K562 (cell line): ENCODE results near the gene CHCHD10. TPM values are rescaled to one million over a fixed set of nuclear protein-coding genes. Genes with fewer than 3 reads are reported as not detected.

Experiments used
- ATAC-seq: fragments of 200-7000 bp; cut with Tn5 transposase; 3 replicates; pipeline ENCODE4 v1.9.1; 2020; ENCODE audit warnings: moderate library complexity
- BruUV-seq: library from RNA; stranded (reverse); fragments of 400-500 nt; replicated peaks from 2 replicates; lab custom pipeline; 2021; lab: Mats Ljungman, UMichigan
- CTCF ChIA-PET: fragments of 300-600 bp; formaldehyde crosslinking; extraction: SDS; loops from one replicate; lab custom pipeline; 2021; ENCODE audit warnings: low intra/inter-chr PET ratio; lab: Yijun Ruan, JAX
- POLR2A ChIA-PET: fragments of 300-600, 350-650 bp; sonication (Branson Sonifier 250); formaldehyde crosslinking; extraction: SDS; loops from one replicate; lab custom pipeline; 2021; ENCODE audit warnings: antibody characterized with exemption, inconsistent platforms; lab: Yijun Ruan, JAX
- DNase-seq, 4 experiments: peaks; one replicate each; pipeline versions ENCODE4 v3.0.0 to v3.0.0-alpha.2; 2011 to 2018; ENCODE audit warnings: low spot score in 3 of 4, mixed read lengths in 3 of 4; ENCODE audit errors: extremely low read depth in 1 of 4
- FAIRE-seq: peaks from 2 replicates; lab custom pipeline; 2011; peaks lifted over from hg19 to GRCh38; lab: Jason Lieb, UNC
- H2AFZ ChIP-seq: 2 replicates; pipeline ENCODE4 v1.6.0; 2011; ENCODE audit warnings: low read depth, low read length, control low read depth, inconsistent platforms
- H3K27ac ChIP-seq: fragments of 200-600 bp; 3 replicates; pipeline ENCODE4 v1.8.0; 2011; ENCODE audit warnings: low read depth, mild to moderate bottlenecking, control low read depth, inconsistent platforms, low read length, moderate library complexity, mixed read lengths; ENCODE audit errors: extremely low read depth
- H3K27me3 ChIP-seq, 2 experiments: fragments of 300-600 bp in 1 of 2; 2 replicates in 1 of 2; 3 replicates in 1 of 2; pipeline versions ENCODE4 v1.6.0 to v1.8.0; 2011; ENCODE audit warnings: inconsistent platforms in 2 of 2, low read length in 2 of 2, mild to moderate bottlenecking in 1 of 2, mixed read lengths in 1 of 2, moderate library complexity in 1 of 2; ENCODE audit not compliant: control insufficient read depth in 2 of 2, insufficient read depth in 2 of 2
- H3K36me3 ChIP-seq: fragments of 300-600 bp; 3 replicates; pipeline ENCODE4 v1.8.0; 2011; ENCODE audit warnings: mild to moderate bottlenecking, low read length, inconsistent platforms; ENCODE audit not compliant: control insufficient read depth, insufficient read depth
- H3K4me1 ChIP-seq, 2 experiments: fragments of 200-600 bp in 1 of 2; replicated peaks in 1 of 2; 2 replicates in 1 of 2; 3 replicates in 1 of 2; pipeline versions ENCODE4 v1.5.1 to v1.8.0; 2011; ENCODE audit warnings: inconsistent platforms in 2 of 2, low read length in 2 of 2, mild to moderate bottlenecking in 1 of 2, mixed read lengths in 1 of 2, moderate library complexity in 1 of 2; ENCODE audit not compliant: control insufficient read depth in 2 of 2, insufficient read depth in 2 of 2
- H3K4me2 ChIP-seq: 2 replicates; pipeline ENCODE4 v1.6.1; 2011; ENCODE audit warnings: low read length, control low read depth, inconsistent platforms, mixed read lengths; ENCODE audit not compliant: insufficient read depth
- H3K4me3 ChIP-seq: fragments of 200-600 bp; sonication (generic), shearing (Covaris generic); 2 replicates; pipeline ENCODE4 v1.5.1; 2016; ENCODE audit warnings: control low read depth, inconsistent platforms
- H3K79me2 ChIP-seq: fragments of 200-600 bp; 3 replicates; pipeline ENCODE4 v1.8.0; 2011; ENCODE audit warnings: low read length, inconsistent platforms; ENCODE audit not compliant: control insufficient read depth, insufficient read depth
- H3K9ac ChIP-seq, 2 experiments: 2 replicates each; pipeline versions ENCODE4 v1.6.0 to v1.6.1; 2011; ENCODE audit warnings: low read depth in 2 of 2, low read length in 2 of 2, control low read depth in 1 of 2, inconsistent platforms in 1 of 2, mild to moderate bottlenecking in 1 of 2, mixed read lengths in 1 of 2; ENCODE audit not compliant: insufficient read depth in 1 of 2
- H3K9me1 ChIP-seq: one replicate; pipeline ENCODE4 v1.6.0; 2011; ENCODE audit warnings: inconsistent platforms, mild to moderate bottlenecking, low read length, moderate library complexity; ENCODE audit not compliant: control insufficient read depth, insufficient read depth
- H3K9me3 ChIP-seq: replicated peaks from 2 replicates; pipeline ENCODE4 v1.5.1; 2011; ENCODE audit warnings: low read depth, low read length, inconsistent platforms; ENCODE audit not compliant: control insufficient read depth, insufficient read depth
- H4K20me1 ChIP-seq: replicated peaks from 2 replicates; pipeline ENCODE4 v1.6.1; 2011; ENCODE audit warnings: low read length, inconsistent platforms, mixed read lengths; ENCODE audit not compliant: control insufficient read depth, insufficient read depth
- E2F4 ChIP-seq: sonication (generic); formaldehyde crosslinking; IDR thresholded peaks from 2 replicates; pipeline ENCODE4 v1.8.0; 2022; ENCODE audit warnings: mild to moderate bottlenecking, low read depth, missing genetic modification reagents
- MEF2A ChIP-seq: IDR thresholded peaks from 2 replicates; pipeline ENCODE4 v1.6.1; 2011; ENCODE audit warnings: low read depth, mild to moderate bottlenecking, low read length, moderate library complexity; ENCODE audit not compliant: control insufficient read depth
- PHF21A ChIP-seq: fragments of 450-650 bp; IDR thresholded peaks from 2 replicates; pipeline ENCODE4 v1.6.1; 2017; ENCODE audit warnings: low read depth, borderline replicate concordance
- POLR3G ChIP-seq: IDR thresholded peaks from 2 replicates; pipeline ENCODE4 v1.6.1; 2011; ENCODE audit not compliant: insufficient read length, insufficient replicate concordance; ENCODE audit errors: extremely low read depth
- RB1 ChIP-seq: fragments of 450-650 bp; IDR thresholded peaks from 2 replicates; pipeline ENCODE4 v1.6.1; 2017; ENCODE audit warnings: low read depth, mild to moderate bottlenecking
- SPI1 ChIP-seq: IDR thresholded peaks from 2 replicates; pipeline ENCODE4 v1.6.1; 2011; ENCODE audit warnings: low read depth, low read length, control low read depth, borderline replicate concordance
- SRSF7 ChIP-seq: fragments of 200-400 bp; formaldehyde crosslinking; optimal IDR thresholded peaks from 2 replicates; pipeline ENCODE3; 2017; ENCODE audit warnings: mild to moderate bottlenecking, low read depth, low read length
- ZBTB9 ChIP-seq: fragments of 450-650 bp; formaldehyde crosslinking; IDR thresholded peaks from 2 replicates; pipeline ENCODE4 v1.4.0; 2020; ENCODE audit warnings: mild to moderate bottlenecking, moderate library complexity
- ZNF217 ChIP-seq: sonication (generic); formaldehyde crosslinking; IDR thresholded peaks from 2 replicates; pipeline ENCODE4 v1.8.0; 2022; ENCODE audit warnings: mild to moderate bottlenecking, missing genetic modification reagents
- ZNF408 ChIP-seq: fragments of 250-450 bp; sonication (Bioruptor Pico); IDR thresholded peaks from 2 replicates; pipeline ENCODE4 v1.4.0; 2020; ENCODE audit warnings: low read depth, mild to moderate bottlenecking, moderate library complexity
- WGBS: fragments of 100-300 bp; shearing (Covaris generic); methylation state at CpG from one replicate; pipeline ENCODE4 v1.1.6; 2016; ENCODE audit warnings: low coverage, mixed read lengths; ENCODE audit not compliant: insufficient coverage; ENCODE audit errors: missing lambda C conversion rate; 5-methylcytosine and 5-hydroxymethylcytosine counted together
- in situ Hi-C: fragments of 300-500 bp; cut with MboI; formaldehyde crosslinking; loops from 4 replicates; pipeline ENCODE4 v1.15.0; 2018; ENCODE audit warnings: inconsistent platforms, mixed read lengths
- intact Hi-C: fragments of 100-400 bp; cut with micrococcal nuclease; formaldehyde crosslinking; loops from 2 replicates; pipeline ENCODE4 v1.14.2; 2022
- polyA plus RNA-seq, 8 experiments: library from polyadenylated mRNA; depleted of rRNA in 4 of 8; stranded (reverse) in 5 of 8; unstranded in 3 of 8; fragments of >200 nt; fragmentation: Nextera tagmentation in 2 of 8; fragmentation: Illumina TruSeq in 1 of 8; extraction: Ambion mirVana in 2 of 8; extraction: Trizol in 1 of 8; gene quantifications; 2 replicates each; pipeline versions ENCODE4 v1.2.1 to v1.2.3, GENCODE V29; 2011 to 2014; ENCODE audit warnings: inconsistent platforms in 1 of 8, missing spikeins in 1 of 8
- total RNA-seq, 7 experiments: library from RNA; depleted of rRNA in 6 of 7; stranded (reverse); fragments of >200 nt in 6 of 7; fragmentation: Illumina TruSeq in 2 of 7; extraction: Trizol in 2 of 7; gene quantifications; 2 replicates each; pipeline versions ENCODE4 v1.2.1 to v1.2.3, GENCODE V29; 2011 to 2021; ENCODE audit warnings: low replicate concordance in 1 of 7
- TF ChIP-seq, protein P1 (sequence below): fragments of 250-450 bp; sonication (Bioruptor Pico); IDR thresholded peaks from 2 replicates; pipeline ENCODE4 v1.6.1; 2021; ENCODE audit warnings: mild to moderate bottlenecking
- TF ChIP-seq, protein P2 (sequence below): fragments of 250-450 bp; sonication (Bioruptor Pico); IDR thresholded peaks from 2 replicates; pipeline ENCODE4 v1.5.0; 2020; ENCODE audit warnings: mild to moderate bottlenecking, borderline replicate concordance
- TF ChIP-seq, protein P3 (sequence below): sonication (generic); IDR thresholded peaks from 2 replicates; pipeline ENCODE4 v1.6.1; 2016

The CHCHD10 gene
- total and polyA plus RNA-seq, 9 of the 15 experiments (the other 6 are each of a cell fraction or from before 2014, with no cell fraction given) = 15.2 to 292 (median 102) TPM

DNA sequence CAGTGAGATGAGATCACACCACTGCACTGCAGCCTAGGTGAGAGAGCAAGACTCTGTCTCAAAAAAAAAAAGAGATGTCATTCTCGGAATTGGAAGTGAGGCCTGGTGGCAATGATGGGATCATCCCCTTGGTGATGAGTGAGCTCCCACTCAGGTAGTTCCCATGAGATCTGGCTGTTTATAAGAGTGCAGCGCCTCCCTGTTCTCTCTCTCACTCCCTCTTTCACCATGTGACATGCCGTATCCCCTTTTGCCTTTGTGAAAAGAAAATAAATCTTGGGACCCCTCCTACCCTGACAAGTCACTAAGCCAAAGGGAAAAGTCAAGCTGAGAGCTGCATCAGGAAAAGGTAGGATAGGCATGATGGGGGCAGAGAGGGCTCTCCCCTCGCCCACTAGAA lies 45.6 kb downstream of the CHCHD10 start:
- POLR2A ChIA-PET = no interaction called here
- CTCF ChIA-PET = interaction anchor here (0.6 kb wide), 1 partner anchor 110 kb away, joined by 3 read pairs; no protein-coding TSS in a partner anchor
- TF ChIP-seq ZBTB9 (CRISPR knock-in tag) (no peak), MEF2A (no peak), ZNF217 (CRISPR knock-in tag) (no peak), ZNF408 (CRISPR knock-in tag) (no peak), RB1 (no peak), POLR3G (no peak), PHF21A (no peak), SPI1 (no peak), E2F4 (no peak), SRSF7 (no peak)
- TF ChIP-seq, protein P1, sequence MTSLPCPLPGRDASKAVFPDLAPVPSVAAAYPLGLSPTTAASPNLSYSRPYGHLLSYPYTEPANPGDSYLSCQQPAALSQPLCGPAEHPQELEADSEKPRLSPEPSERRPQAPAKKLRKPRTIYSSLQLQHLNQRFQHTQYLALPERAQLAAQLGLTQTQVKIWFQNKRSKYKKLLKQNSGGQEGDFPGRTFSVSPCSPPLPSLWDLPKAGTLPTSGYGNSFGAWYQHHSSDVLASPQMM (CRISPR knock-in tag) = no peak
- TF ChIP-seq, protein P2, sequence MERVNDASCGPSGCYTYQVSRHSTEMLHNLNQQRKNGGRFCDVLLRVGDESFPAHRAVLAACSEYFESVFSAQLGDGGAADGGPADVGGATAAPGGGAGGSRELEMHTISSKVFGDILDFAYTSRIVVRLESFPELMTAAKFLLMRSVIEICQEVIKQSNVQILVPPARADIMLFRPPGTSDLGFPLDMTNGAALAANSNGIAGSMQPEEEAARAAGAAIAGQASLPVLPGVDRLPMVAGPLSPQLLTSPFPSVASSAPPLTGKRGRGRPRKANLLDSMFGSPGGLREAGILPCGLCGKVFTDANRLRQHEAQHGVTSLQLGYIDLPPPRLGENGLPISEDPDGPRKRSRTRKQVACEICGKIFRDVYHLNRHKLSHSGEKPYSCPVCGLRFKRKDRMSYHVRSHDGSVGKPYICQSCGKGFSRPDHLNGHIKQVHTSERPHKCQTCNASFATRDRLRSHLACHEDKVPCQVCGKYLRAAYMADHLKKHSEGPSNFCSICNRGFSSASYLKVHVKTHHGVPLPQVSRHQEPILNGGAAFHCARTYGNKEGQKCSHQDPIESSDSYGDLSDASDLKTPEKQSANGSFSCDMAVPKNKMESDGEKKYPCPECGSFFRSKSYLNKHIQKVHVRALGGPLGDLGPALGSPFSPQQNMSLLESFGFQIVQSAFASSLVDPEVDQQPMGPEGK (CRISPR knock-in tag) = no peak
- TF ChIP-seq, protein P3, sequence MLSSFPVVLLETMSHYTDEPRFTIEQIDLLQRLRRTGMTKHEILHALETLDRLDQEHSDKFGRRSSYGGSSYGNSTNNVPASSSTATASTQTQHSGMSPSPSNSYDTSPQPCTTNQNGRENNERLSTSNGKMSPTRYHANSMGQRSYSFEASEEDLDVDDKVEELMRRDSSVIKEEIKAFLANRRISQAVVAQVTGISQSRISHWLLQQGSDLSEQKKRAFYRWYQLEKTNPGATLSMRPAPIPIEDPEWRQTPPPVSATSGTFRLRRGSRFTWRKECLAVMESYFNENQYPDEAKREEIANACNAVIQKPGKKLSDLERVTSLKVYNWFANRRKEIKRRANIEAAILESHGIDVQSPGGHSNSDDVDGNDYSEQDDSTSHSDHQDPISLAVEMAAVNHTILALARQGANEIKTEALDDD = no peak
- no peak for FAIRE-seq
- no peak for ATAC-seq
- WGBS = 33% methylated on average over 2 of the region's 4 CpGs
- H3K9ac ChIP-seq = no peak overlapping the region
- no peaks in the 10 kb centered on the region for H3K9me1 ChIP-seq
- no peaks in the 10 kb centered on the region for H3K27me3 ChIP-seq
- in situ Hi-C loops = no loop called here
- no peaks in the 10 kb centered on the region for H4K20me1 ChIP-seq
- no peak for DNase-seq
- H3K4me2 ChIP-seq = no peak overlapping the region
- H3K4me3 ChIP-seq = no peak overlapping the region
- peaks cover 3 to 5% of the 10 kb centered on the region in 2 experiments; a peak in 4 of 5 replicates for H3K4me1 ChIP-seq
- no peak overlapping the region for H3K27ac ChIP-seq
- H3K9me3 ChIP-seq = no peaks in the 10 kb centered on the region
- H2AFZ ChIP-seq = no peak overlapping the region
- no TSS peak for BruUV-seq
- H3K36me3 ChIP-seq = no peaks in the 10 kb centered on the region
- peaks cover under 1% of the 10 kb centered on the region; the same call in 2 of the 3 replicates for H3K79me2 ChIP-seq
- intact Hi-C loops = no loop called here
